Globus pallidus (tissue), 1 donor: Measurements from ENCODE around the gene GAS6.

ENCODE experiments used
- DNase-seq: peaks from one replicate; pipeline ENCODE4 v3.0.0-alpha.2; 2015; ENCODE audit warnings: low spot score

The GAS6 gene

GRCh38 chr13:113770937-113771336 lies 92.9 kb downstream of the GAS6 start:
- no peak for DNase-seq
